NCI-H128 (cell line): ENCODE data around the gene PHLDB1.
"Not testable (repeated sequence)": the region's sequence is repeated elsewhere in the genome, so short reads cannot be mapped to it uniquely, and the experiment has no call there.

Source experiments
- DNase-seq: peaks from one replicate; lab custom pipeline; 2025; ENCODE audit not compliant: unreplicated experiment; lab: John Stamatoyannopoulos, UW

PHLDB1 gene

DNA sequence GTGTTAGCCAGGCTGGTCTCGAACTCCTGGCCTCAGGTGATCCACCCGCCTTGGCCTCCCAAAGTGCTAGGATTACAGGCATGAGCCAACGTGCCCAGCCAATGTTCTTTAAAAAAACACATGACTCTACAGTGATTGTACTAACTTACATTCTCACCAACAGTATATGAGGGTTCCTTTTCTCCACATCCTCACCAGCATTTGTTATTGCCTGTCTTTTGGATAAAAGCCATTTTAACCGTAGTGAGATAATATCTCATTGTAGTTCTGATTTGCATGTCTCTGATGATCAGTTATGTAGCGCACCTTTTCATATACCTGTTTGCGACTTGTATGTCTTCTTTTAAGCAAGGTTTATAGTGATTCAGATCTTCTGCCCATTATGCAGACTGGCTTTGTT, 75.5 kb downstream of the PHLDB1 start:
- not testable (repeated sequence) for DNase-seq

GRCh38 chr11:118684187-118684586, 76.8 kb downstream of the PHLDB1 start:
- DNase-seq, result no peak

GRCh38 chr11:118687906-118688305, 80.5 kb downstream of the PHLDB1 start:
- no peak for DNase-seq

DNA sequence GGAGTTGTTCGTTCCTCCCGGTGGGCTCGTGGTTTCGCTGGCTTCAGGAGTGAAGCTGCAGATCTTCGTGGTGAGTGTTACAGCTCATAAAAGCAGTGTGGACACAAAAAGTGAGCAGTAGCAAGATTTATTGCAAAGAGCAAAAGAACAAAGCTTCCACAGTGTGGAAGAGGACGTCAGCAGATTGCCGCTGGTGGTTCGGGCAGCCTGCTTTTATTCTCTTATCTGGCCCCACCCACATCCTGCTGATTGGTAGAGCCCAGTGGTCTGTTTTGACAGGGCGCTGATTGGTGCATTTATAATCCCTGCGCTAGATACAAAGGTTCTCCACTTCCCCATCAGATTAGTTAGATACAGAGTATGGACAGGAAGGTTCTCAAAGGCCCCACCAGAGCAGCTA, 80.9 kb downstream of the PHLDB1 start:
- DNase-seq, result not testable (repeated sequence)

DNA sequence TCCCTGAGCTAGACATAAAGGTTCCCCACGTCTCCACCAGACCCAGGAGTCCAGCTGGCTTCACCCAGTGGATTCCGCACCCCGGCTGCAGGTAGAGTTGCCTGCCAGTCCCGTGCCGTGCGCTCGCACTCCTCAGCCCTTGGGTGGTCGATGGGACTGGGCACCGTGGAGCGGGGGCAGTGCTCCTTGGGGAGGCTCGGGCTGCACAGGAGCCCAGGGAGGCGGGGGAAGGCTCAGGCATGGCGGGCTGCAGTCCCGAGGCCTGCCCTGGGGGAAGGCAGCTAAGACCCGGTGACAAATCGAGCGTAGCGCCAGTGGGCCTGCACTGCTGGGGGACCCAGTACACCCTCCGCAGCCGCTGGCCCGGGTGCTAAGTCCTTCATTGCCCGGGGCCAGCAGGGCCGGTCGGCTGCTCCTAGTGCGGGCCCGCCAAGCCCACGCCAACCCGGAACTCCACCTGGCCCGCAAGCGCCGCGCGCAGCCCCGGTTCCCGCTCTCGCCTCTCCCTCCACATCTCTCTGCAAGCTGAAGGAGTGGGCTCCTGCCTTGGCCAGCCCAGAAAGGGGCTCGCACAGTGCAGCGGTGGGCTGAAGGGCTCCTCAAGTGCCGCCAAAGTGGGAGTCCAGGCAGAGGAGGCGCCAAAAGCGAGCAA, 81.6 kb downstream of the PHLDB1 start:
- no peak for DNase-seq

DNA sequence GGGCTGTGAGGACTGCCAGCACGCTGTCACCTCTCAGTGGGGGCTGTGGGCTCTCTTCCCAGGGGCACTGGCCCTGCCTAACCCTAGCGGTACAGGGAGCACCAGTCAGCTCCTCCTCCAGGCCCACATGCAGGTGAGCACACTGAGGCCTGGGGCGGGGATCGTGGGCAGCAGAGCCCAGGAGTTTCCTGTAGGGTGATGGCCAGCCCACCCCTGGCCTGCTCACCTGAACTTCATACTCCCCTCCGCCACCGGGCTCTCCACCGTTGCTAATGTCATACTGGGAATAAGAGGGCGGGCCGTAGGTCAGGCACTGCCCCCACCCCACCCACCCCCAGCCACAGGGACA, 82.1 kb downstream of the PHLDB1 start:
- DNase-seq, result no peak

DNA sequence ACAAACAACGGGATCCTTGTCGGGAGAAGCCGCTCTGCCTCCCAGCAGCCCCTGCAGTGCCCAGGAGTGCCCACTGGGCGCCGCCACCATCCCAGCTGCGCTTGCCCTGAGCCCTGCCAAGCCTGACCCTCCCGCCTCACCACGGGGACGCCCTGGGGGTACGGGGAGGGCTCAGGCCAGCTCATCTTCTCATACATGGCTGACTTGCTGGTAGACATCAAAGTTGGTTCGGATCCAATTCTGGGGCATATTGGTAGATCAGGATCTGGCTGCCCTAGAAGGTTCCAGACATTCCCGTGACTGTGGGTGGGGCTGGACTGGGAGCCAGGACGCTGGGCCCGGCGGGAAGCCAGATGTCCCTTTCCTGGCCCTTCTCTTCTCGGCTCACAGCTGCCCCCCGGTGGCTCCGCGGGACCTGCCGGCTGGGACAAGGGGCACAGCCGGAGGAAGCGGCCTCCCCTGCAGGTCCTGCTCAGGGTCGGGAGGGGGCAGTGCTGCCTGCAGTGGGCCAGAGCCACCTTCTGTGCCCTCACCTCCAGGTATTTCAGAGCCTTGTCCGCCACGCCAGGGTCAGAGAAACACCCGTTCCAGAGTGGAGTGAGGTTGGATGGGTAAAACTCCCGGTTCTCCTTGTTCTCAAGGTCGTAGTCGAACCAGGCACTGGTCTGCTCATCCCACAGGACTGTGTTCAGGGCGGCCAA, 82.6 kb downstream of the PHLDB1 start:
- peak; percentile 61 for DNase-seq

DNA sequence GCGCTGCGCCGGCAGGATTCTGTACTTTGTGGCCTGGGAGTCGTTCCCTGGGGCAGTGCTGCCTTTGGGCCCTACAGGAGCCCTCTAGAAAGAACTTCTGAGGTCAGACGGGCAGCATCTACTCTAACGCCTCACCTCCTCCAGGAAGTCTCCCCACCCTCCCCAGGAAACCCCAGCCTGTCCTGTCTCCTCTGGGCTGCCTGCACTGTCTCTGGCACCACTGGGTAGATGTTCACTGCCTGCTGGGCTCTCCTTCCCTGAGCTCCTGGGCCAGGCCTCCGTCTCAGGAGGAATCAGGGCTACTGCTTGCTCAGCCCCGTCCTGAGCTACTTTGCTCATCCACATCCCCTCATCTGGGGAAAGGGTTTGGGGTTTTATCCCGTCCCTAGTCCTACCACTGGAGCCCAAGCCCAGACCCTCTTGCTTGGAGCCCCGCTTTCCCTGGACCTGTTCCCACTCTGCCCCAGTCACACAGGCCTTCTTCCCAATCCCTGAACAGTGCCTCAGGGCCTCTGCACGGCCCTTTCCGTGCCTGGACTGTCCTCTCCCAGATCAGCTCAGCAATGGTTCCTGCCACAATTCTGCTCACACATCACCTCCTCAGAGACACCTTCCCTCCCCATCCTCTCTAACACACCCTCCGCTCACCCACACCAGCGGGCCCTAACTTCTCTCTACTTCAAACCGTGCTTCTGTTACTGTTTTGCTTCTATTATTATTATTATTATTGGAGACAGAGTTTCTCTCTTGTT, 83.3 kb downstream of the PHLDB1 start:
- DNase-seq, result no peak

GRCh38 chr11:118691926-118692830, 84.8 kb downstream of the PHLDB1 start:
- no peak for DNase-seq

DNA sequence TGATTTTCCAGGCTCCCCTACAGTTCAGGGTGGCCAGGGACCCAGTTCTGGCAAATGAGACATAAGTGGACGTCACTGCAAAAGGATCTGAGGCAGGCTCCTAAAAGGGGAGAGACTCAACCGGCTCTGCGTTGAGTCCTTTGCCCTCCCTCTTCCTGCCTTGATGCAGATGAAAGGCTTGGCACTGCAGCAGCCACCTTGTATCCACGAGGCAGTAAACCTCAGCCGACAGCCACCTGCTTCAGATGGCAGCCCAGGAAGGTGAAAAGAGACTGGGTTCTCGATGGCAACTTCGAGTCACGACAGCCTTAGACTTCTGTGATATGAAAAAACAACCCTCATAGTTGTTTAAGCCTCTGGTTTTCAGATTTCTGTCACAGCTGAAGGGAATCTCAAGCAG, 86.8 kb downstream of the PHLDB1 start:
- no peak for DNase-seq

- DNase-seq, result no peak
Observed at GRCh38 chr11:118694771-118695170, 87.4 kb downstream of the PHLDB1 start.

- DNase-seq, result no peak
Observed at GRCh38 chr11:118696673-118697226, 89.3 kb downstream of the PHLDB1 start.

GRCh38 chr11:118697346-118697745, 89.9 kb downstream of the PHLDB1 start:
- DNase-seq, result no peak

GRCh38 chr11:118699506-118700220, 92.2 kb downstream of the PHLDB1 start:
- DNase-seq, result no peak

DNA sequence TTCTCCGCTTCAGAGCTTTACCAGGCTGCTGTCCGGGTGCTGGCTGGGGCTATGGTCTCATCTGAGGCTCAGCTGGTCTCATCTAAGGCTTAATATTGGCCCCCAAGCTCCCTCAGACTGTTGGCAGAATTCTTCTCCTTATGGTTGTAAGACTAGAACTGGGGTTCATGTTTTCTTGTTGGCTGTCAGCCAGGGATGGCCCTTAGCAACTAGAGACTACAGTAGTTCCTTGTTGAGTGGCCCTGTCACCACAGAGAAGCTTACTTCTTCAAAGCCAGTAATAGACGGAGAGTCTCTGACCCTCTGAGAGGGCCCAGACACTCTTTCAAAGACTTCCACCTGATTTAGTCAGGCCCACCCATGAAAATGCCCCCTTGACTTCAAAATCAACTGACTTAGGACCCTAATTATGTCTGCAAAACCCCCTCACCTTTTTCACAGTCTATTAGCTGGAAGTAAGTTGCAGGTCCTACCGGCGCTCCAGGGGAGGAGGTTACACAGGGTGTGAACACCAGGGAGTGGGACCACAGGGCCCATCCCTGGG, 96.2 kb downstream of the PHLDB1 start:
- DNase-seq, result no peak

DNA sequence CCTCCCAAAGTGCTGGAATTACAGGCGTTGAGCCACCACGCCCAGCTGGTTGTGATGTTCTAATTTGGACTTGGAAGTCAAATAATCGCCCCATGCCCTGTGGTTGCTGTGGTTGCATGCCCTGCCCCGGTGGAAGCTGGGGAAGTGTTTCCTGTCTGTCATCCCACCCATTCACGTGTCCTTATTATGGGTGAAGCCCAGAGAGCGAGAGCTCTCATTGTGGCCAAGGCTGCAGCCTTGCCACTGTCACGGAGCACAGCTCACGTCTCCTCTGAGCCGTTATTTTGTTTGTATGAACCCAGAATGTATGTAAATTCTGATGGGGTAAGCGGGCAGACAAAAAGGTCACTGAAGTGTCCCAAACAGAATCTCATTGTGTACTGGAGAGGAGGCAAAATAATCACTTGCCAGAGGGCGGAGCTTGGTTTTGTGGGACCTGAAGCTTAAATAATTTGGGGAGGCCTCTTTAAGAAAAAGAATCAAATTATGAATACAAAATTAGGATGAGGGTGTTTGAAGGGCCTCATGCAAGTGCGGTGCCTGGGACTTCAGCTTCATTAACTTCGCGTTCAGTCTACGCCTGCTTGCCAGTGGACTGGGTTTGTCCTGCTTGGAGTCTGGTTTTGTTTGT, 97.8 kb downstream of the PHLDB1 start:
- DNase-seq, result no peak

- DNase-seq, result no peak
Observed at GRCh38 chr11:118705791-118706545, 98.6 kb downstream of the PHLDB1 start.

DNA sequence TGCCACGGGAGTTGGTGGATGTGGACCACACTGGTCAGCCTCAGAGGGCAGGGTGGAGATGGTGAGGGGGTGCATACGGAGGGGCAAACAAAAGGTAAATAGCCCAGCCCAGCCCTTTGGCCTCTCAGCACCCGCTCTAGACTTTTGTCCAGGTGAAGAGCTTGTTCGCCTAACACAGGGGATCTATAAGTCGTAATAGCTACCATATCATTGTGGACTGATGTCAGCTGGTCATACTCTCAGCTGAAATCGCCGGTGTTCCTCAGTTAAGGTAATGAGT, 99.1 kb downstream of the PHLDB1 start:
- no peak for DNase-seq
